Fibroblast of villous mesenchyme (primary cell): ENCODE results near the gene PCBP1. TPM values are rescaled to one million over a fixed set of nuclear protein-coding genes. Genes with fewer than 3 reads are reported as not detected.

ENCODE experiments used
- DNase-seq: peaks from one replicate; pipeline ENCODE4 v3.0.0-alpha.2; 2010; ENCODE audit warnings: low read depth
- H3K4me3 ChIP-seq: 2 replicates; pipeline ENCODE4 v1.5.1; 2011; ENCODE audit warnings: low read depth, mild to moderate bottlenecking, low read length
- total RNA-seq: library from RNA; depleted of rRNA; stranded (reverse); fragments of >200 nt; gene quantifications from 2 replicates; pipeline ENCODE4 v1.2.3, GENCODE V29; 2012
- TF ChIP-seq, protein P1 (sequence below): IDR thresholded peaks from 2 replicates; pipeline ENCODE4 v1.5.1; 2012; ENCODE audit warnings: low read depth, mild to moderate bottlenecking, low read length; ENCODE audit not compliant: insufficient read depth

The PCBP1 gene
- total RNA-seq, 1 donor, result 45.3 TPM

DNA sequence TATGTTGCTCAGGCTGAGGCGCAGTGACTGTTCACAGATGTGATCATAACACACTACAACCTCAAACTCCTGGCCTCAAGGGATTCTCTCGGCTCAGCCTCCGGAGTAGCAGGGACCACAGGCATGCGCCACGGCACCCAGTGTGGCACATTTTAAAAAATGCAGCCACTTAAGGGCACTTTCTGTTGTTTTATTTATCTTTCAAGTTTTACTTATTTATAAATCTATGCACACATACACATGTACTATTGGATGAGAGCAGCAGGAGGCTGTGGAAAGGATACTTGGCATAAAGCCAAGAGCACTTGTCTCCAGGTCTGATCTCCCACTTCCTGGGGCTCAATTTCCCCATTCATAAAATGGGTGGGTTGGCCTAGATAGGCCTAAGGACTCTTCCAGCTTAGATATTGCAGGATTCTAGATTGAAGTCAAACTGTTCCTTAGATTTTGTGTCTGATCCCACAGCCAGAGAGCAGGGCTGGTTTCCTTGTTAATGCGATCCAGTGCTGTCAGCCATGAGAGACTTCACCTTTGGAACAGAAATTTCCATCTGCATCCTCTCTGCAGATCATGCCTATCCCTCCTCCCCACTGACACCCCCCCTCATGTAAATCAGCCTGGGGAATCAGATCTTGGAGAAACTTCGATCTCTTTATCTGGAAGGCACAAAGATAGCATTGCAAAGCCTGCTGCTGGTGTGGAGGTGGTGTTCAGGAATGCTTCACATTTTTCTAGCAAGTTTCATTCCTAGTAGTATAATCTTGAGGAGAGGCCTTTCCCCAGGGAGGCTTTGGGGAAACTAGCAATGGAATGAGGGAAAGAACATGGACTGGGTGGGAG is 24.7 kb downstream of the PCBP1 start:
- DNase-seq, result peak; percentile 66
- no peak overlapping the region for H3K4me3 ChIP-seq
- TF ChIP-seq, protein P1, sequence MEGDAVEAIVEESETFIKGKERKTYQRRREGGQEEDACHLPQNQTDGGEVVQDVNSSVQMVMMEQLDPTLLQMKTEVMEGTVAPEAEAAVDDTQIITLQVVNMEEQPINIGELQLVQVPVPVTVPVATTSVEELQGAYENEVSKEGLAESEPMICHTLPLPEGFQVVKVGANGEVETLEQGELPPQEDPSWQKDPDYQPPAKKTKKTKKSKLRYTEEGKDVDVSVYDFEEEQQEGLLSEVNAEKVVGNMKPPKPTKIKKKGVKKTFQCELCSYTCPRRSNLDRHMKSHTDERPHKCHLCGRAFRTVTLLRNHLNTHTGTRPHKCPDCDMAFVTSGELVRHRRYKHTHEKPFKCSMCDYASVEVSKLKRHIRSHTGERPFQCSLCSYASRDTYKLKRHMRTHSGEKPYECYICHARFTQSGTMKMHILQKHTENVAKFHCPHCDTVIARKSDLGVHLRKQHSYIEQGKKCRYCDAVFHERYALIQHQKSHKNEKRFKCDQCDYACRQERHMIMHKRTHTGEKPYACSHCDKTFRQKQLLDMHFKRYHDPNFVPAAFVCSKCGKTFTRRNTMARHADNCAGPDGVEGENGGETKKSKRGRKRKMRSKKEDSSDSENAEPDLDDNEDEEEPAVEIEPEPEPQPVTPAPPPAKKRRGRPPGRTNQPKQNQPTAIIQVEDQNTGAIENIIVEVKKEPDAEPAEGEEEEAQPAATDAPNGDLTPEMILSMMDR, result no peak

DNA sequence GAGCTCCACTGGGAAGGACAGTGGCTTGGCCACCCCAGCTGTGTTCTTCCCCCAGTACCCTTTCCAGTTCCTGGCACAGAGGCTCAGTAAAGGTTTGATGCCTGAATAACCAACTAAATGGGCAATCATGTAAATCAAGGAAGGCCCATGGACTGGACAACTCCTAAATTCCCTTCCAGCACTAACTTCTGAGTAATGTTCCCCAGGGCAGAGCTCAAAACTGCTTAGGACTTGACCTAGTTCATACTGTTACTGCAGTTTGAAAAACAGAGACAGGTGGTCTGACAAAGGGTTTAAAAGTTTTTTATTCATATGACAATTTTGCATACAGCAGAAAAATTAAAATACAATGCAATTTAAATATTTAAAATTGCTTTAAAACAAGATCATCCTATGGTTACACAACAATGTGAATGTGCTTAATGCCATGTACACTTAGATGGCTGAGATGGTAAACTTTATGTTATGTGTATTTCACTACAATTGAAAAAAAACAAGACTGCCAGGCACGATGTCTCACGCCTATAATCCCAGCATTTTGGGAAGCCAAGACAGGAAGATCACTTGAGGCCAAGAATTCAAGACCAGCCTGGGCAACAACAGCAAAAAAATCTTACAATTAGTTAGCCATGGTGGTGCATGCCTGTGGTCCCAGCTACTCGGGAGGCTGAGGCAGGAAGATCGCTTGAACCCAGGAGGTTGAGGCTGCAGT is 26.2 kb downstream of the PCBP1 start:
- H3K4me3 ChIP-seq, result no peak overlapping the region
- TF ChIP-seq, protein P1, result no peak
- DNase-seq, result no peak

DNA sequence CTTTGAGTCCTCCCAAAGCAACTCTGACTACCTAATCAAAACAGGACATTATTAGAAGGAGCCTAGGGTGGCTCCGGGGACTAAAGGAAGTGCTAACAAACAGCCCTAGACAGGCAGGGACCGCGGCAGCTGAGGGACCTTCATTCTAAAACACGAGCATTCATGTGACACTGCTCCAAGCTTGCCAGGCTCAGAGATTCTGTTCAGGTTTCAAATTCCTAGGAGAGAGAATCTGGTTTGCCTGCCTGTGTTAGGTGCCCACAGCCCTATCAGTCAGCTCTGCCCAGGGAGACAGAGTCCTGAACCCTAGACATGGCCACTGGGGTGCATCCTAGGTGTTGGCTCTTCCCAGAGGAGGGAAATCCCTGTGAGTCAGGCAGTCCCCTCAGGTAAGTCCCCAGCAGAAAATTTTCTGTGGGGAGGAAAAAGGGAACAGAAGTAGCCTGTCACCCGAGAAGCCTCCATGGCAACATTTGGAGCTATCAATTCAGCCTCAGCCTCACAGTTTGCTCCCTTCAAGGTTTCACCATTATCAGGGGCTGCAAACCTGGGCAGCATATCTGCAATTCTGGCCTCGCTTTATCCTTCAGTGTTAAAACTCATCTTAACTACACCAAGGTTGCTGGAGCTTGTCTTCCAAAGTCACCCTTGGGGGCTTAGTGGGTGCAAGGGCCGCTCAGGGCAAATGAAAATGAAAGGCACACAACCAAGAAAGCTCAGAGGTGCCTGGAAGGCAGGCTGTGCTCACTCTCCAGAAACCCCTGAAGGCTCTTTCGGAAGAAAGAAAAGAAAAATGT is 28.6 kb downstream of the PCBP1 start:
- no peak for DNase-seq
- TF ChIP-seq, protein P1, result no peak
- no peak overlapping the region for H3K4me3 ChIP-seq

DNA sequence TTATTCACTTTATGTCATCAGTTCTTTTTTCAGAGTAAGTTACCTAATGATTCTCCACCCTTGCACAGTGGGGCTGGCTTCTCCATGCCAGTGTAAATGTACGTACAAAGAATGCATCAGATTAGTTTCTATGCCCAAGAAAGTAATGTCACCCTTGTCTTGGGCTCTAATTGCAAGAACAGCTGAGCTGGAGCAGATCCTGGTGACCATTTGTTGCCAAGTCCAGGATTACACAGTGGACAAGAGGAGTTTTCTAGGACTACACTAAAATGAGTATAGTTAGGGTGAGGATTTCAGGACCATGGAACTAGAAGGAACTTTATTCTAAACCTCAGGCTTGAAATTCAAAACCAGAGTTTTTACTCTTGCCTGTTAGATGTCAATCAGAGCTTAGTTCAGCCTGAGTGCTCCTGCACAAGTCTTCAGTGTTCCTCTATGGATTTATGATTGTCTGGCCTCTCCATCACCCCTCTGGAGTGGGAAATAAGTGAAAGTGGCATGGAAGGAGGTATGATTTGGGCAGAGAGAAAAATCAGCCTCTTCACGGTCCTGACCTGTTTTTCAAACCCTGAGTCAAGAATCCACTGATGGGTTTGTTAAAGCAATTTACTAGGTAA is 29.8 kb downstream of the PCBP1 start:
- H3K4me3 ChIP-seq, result no peak overlapping the region
- TF ChIP-seq, protein P1, result no peak
- no peak for DNase-seq

DNA sequence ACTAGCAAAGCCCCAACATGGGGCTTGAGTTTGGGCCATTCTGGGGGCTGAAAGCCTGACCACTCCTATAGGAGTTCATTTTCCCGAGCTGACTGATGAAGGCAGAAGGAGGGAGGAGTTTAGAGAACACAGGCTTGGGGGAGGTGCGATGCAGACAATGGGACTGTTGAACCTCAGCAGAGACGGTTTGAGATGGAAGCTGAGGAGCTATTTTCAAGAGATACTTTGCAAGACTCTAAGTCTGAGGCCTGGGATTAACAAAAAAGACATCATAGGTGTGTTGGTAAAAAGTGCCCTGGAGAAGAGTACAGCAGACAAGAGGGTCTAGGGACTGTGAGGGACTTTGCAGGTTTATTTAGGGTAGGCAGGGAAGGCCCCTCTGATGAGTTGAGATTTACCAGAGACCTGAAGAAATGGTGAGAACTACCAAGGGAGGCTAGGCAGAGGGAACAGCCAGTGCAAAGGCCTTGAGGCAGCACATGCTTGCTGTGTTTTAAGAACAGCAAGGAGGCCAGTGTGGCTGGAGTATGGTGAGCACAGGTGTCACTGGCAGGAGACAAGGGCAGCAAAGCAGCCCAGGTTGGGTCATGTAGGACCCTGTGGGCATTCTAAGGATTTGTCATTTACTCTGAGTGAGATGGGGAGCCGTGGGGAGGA is 31.6 kb downstream of the PCBP1 start:
- no peak overlapping the region for H3K4me3 ChIP-seq
- DNase-seq, result no peak
- TF ChIP-seq, protein P1, result no peak
